ENCODE data around the gene ATP13A5.

The ATP13A5 gene

GRCh38 chr3:193347521-193348501, 30.7 kb downstream of the ATP13A5 start:
- no peak for DNase-seq (ENCODE audit: low spot score)

DNA sequence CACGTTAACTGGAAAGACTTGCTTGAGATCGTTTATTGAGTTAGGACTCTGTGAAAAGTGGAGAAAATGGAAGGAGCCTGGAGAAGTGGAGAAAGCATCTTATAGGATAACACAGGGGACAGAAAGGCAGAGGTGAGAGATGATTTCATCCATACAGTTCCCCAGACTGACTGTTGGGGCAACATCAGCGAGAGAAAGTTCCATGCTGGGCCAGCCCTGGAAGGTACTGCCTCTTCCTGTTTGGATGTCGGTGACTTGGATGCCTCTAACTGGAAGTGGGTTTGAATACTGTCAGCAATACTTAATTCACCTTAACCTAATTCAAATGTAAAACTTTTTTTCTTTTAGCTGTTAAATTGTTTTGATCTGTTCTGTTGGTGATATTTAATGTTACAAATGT, 32.3 kb downstream of the ATP13A5 start:
- no peak for DNase-seq (ENCODE audit: low spot score)

DNA sequence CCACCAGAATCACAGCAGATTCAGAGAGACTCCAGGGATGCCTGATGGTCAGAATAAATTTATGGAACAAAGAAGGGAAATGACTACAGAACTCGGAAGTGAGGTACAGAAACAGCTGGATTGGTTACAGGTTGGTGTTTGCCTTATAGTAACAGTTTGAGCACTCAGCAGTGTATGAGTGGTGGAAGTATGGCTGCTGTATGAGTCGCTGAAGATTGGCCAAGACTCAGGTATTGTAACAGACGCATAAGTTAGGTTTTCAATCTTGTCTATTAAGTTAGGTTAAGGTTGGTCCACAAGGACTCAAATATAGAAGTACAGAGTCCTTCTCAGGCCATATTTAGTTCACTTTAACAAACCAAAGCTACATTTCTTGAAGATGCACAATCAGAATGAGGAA, 33.1 kb downstream of the ATP13A5 start:
- no peak for DNase-seq (ENCODE audit: low spot score)

GRCh38 chr3:193344486-193344885, 34.1 kb downstream of the ATP13A5 start:
- DNase-seq (ENCODE audit: low spot score): no peak

DNA sequence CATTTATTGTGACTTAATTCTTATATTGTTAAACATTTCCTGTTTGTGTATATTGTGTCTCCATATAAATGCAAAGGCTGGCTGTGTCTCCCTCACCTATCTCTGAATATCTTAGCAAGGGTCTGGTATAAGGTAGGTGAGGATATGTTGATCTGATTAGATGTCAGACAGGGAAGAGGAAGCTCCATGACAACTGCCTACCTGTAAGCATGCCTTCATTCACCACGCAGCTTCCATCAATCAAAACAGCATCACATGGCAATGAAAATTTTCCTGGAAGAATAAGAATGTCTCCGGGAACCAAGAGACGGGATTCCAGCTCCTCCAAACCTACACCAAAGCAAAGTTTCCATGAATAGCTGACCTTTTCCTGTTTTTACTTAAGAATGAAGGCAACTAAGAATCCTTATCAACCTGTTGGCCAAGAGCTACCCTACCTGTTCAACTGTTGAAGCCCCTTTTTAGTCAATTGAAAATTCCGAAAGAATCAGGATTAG, 34.8 kb downstream of the ATP13A5 start:
- DNase-seq (ENCODE audit: low spot score): no peak

GRCh38 chr3:193342551-193342950, 36.0 kb downstream of the ATP13A5 start:
- no peak for DNase-seq (ENCODE audit: low spot score)

DNA sequence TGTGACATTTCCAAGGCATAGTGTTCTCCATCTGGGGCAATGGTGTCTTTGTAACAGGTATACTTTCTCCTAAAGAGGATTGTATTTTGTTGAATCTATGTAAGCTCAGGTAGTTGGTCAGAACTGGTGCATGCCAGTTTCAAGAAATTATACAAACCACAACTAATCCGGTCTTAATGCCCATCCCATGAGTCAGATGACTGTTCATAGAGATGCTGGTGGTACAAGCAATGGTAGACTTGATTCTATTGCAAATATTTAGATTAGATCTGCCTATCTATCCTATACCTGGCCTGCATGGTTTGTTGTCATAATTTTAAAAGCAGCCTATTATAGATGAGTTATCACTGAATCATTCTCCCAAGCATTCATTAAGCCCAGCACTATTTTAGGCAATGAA, 43.5 kb downstream of the ATP13A5 start:
- no peak for DNase-seq (ENCODE audit: low spot score)

DNA sequence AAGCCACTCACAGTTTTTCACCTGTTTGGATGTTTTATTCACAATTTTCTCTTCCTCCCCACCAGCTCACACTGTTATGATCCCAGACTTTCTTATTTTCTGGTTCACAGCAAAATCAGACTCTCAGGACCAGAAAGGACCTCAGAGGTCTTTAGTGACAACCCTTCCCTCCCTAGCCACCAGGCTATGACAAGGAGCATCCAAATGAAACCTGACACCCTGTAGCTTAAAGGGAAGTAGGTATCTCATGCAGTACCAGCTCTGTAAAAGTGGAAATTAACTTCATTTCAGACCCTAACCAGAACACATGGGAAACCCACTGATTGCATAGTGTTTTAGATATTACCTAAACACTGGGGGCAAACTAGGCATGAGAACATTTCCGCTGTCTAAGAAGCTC, 45.3 kb downstream of the ATP13A5 start:
- DNase-seq (ENCODE audit: low spot score): no peak

DNA sequence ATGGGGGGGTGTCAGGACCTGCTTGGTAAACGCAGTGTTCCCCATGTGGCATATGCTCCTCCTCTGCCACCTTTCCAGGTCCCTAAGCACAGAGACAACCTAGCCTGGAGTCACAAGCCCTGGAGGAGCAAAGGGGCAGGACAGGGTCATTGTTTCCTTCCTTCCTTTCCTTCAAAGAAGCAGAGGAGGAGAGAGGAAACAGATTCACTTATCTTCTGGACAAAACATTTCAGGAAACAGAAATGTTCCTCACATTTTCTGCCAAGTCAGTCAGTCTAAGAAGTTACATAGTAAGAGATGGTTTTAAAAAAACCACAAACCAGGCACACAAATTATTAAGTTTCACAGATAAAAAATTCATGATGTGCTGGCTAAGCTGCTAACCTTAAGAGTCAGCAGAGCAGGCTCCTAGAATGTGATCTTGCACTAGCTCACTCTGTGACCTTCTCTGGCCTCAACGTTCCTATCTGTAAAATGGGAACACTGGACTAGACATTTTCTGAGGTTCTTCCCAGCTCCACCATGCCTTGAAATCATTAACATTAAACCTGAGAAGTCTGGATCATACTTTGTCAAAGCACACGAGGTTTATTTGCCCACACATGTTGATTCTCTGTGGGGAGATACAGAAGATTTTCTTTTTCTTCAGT, 47.9 kb downstream of the ATP13A5 start:
- no peak for DNase-seq (ENCODE audit: low spot score)

DNA sequence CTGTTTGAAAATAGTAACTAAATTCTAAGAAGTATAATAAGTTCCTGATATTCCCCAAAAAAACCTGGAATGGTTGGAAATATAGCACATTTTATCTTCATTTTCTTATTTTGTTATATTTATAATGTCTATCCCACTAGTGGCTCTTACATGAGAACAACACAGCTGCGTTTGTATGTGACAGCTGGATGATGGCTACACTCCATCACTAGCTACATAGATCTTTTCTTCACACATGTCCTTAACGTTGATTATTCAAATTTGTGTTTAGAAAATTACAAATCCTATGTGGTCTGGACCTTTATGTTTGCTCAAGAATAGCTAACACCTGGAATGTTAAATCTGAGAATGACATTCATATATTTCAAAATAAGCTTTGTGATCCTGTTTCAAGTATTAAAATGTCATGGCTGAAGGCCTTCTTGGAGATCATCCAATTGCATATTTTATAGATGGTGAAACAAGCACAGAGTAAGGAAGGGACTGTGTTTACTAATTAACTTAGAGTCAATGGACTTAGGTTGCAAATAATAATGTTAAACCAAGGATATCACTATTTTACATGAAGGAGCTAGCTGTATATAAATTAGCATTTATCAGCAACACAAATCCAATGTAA, 60.8 kb downstream of the ATP13A5 start:
- no peak for DNase-seq (ENCODE audit: low spot score)

DNA sequence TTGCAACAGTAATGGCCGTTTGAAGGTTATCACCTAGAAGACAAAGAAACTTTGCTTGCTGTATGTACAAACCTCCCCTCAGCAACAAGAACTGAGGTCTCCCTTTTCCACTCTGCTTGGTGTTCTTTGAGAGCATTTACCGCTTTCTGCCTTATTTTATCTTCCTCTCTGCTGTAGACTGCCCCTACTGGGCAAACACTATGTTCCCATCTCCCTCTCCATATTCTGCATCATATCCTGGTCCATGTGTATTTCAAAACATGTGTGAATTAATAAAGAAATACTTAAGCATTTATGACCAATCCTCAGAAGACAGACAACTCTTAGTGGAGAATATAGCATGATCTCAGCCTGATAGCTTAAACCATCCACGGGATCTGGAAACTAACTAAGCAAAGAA, 64.4 kb downstream of the ATP13A5 start:
- no peak for DNase-seq (ENCODE audit: low spot score)

- DNase-seq (ENCODE audit: low spot score): no peak
These were observed 65.2 kb downstream of the ATP13A5 start for GRCh38 chr3:193313061-193313958.

DNA sequence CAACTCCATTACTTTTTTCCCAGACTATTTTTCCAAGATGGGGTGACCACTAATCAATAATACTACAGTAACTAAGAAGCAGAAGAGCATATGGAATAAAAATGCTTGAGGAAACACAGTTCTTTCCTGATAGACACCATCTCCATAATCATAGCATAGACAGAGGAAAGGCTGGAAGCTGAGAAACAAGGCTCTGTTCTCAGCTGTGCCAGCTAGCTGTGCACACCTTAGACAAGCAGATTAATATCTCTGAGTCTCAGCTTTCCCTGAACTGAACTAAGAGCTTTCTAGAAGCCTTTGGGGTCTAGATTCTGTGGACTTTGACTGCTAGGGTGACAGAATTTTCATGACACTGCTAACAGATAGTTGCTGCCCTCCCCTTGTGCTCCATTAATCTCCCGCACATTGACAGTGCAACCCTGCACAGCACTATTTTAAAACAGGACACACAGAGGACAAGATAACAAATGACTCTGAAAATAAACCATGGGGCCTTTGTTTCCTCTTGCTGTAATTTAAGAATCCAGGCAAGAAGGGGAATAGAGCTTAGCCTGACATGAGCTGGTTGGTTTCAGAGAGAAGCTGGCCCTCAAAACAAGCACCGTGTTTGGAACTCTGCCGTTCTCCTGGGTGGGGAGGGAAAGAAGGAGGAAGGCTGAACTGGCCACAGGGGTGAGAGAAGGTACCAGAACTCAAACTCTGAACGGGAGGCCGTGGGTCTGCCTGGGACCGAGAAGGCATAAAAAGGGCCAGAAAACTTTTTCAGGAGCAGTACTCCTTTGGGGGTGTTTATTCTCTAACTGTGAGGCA, 67.4 kb downstream of the ATP13A5 start:
- no peak for DNase-seq (ENCODE audit: low spot score)

GRCh38 chr3:193305356-193305755, 73.2 kb downstream of the ATP13A5 start:
- DNase-seq (ENCODE audit: low spot score): no peak

DNA sequence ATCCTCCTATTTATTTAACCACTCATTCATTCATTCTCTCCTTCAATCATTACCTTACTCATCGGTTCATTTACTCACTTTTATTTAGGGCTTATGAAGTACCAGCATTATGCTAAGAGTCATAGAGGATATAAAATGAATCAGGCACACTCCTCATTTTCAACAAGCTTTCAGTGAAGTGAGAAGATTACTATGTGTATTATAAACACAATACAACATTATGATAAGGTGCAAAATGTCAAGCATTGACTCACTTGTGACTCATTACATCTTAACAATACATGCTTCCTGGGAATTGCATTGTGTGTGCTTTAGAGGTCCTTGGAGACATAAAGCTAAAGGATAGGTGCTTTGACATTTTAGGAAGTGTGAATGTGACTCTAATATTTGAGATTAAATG, 77.1 kb downstream of the ATP13A5 start:
- no peak for DNase-seq (ENCODE audit: low spot score)

DNA sequence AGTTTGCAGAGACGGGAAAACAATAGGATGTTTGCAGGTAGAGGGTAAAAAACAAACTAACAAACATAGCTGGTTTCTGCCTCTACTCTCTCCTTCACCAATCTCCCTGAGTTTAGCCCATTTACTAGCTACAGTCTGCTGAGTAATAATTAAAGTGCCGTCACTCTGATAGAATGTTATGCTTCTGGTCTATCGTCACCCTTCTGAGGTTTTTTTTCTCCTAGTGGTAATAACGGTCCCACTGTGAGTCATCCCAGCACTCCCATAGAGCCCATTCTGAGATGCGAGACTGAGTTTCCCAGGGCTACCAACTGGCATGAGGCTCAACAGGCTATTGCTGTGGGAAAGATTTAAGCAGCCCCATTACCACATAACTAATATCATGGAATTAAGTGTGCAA, 81.1 kb downstream of the ATP13A5 start:
- no peak for DNase-seq (ENCODE audit: low spot score)

GRCh38 chr3:193295985-193296384, 82.6 kb downstream of the ATP13A5 start:
- no peak for DNase-seq (ENCODE audit: low spot score)

DNA sequence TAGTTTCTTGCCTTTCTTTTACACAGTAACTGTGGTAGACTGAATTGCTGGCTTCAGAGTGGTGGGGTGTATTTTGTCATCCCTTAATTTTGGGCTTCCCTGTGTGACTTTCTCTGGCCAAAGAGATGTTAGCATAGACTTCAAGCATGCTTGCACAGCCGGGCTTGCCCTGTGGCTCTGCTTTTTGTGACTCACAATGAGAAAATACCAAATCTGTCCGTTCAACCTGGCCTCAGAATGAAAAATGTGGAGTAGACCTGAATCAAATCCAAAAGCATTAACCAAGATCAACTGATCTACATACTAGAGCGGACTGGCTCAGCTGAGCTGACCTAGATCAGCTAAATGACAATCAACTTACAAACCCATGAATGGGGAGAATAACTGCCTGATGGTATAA, 86.2 kb downstream of the ATP13A5 start:
- no peak for DNase-seq (ENCODE audit: low spot score)

- DNase-seq (ENCODE audit: low spot score): no peak
These were observed 107.3 kb downstream of the ATP13A5 start for GRCh38 chr3:193271101-193271840.

DNA sequence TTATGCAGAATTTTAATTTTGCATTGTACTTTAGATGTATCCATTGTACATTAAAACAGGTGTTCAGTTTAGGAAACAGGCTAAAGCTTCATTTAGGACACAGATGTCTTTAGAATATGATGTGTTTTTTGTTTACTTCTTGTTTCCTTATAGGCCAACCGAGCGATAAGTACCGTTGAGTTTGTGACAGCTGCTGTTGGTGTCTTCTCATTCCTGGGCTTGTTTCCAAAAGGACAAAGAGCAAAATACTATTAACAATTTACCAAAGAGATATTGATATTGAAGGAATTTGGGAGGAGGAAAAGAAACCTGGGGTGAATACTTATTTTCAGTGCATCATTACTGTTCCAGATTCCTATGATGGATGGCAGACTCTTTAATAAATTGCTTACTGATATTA, 108.1 kb downstream of the ATP13A5 start:
- no peak for DNase-seq (ENCODE audit: low spot score)
